Measurements from ENCODE around the gene GRK5.

Gene GRK5

DNA sequence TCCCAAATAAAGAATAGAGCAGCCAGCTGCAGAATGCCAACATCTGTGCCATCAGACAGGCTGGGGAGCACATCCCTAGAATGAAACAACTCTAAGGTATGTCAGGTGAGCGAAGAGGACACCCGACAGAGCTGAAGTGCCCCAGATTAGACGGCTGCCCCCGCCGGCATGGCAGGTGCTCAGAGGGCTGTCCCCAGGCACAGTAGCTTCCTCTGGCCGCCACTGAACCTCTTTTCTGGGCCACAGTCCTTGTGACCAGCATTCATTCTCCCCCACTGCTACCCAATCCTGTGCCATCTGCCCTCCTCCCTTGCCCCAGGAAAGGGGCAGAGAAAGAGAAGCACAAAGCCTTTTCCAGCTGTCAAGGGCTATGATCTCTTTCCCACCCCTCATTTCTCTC lies 293.4 kb downstream of the GRK5 start:
- Histone ChIP-seq H3K4me3 (ENCODE audit: low read length in 2 of 2) (no peak overlapping the region), H3K27ac (ENCODE audit: low read length) (no peak overlapping the region), H3K9me3 (ENCODE audit: control insufficient read depth in 2 of 2, low read length in 2 of 2) (no peaks in the 10 kb centered on the region), H3K36me3 (ENCODE audit: control insufficient read depth in 2 of 2, insufficient read depth in 2 of 2, low read length in 2 of 2) (peaks cover 6 to 12% of the 10 kb centered on the region in 2 donors), H3K4me1 (ENCODE audit: control insufficient read depth, insufficient read depth, low read length) (peaks cover 12% of the 10 kb centered on the region), H3K27me3 (ENCODE audit: control insufficient read depth in 1 of 2, insufficient read depth in 2 of 2, low read length in 2 of 2) (no peaks in the 10 kb centered on the region), H3K9ac (ENCODE audit: low read length in 2 of 2) (no peak overlapping the region)

DNA sequence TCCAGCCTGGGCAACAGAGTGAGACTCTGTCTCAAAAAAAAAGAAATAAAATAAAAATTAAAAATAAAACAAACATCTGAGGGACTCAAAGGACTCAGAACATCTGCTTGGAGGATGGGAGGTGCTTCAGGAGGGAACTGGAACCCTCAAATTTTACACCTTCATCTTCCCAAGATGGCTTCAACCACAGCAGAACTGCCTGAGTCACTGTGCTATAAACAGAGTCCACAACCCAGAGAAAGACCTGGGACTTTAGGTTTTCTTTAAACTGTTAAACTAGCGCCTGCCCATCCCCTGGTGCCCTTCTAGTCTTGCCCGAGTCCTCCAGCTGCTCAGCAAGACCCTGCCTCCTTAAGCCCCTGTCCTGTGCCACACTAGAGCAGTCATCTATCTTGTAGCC lies 294.3 kb downstream of the GRK5 start:
- no peaks in the 10 kb centered on the region for H3K27me3 ChIP-seq (ENCODE audit: control insufficient read depth in 1 of 2, insufficient read depth in 2 of 2, low read length in 2 of 2)
- no peak overlapping the region for H3K27ac ChIP-seq (ENCODE audit: low read length)
- H3K9ac ChIP-seq (ENCODE audit: low read length in 2 of 2): no peak overlapping the region
- H3K9me3 ChIP-seq (ENCODE audit: control insufficient read depth in 2 of 2, low read length in 2 of 2): no peaks in the 10 kb centered on the region
- H3K36me3 ChIP-seq (ENCODE audit: control insufficient read depth in 2 of 2, insufficient read depth in 2 of 2, low read length in 2 of 2): peaks cover 6 to 12% of the 10 kb centered on the region in 2 donors
- no peak overlapping the region for H3K4me3 ChIP-seq (ENCODE audit: low read length in 2 of 2)
- H3K4me1 ChIP-seq (ENCODE audit: control insufficient read depth, insufficient read depth, low read length): peaks cover 12% of the 10 kb centered on the region

DNA sequence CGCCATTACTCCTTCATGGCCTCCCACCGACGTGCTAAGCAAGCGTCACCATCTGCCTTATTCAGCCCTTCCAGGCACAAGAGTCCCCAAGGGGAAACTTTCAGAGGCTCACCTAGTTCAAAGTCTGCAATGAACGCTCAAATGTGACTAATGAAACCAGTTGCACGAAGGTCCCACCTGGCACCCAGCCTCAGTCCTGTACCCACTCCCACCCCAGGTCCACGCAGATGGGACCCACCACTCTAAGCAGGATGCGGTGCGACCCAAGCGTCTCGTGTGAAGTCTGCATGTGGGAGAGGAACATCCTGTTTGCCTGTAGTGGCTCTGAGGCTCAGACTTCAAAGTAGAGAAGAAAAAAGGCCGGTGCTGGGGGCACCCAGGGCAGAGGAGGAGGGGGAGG lies 294.8 kb downstream of the GRK5 start:
- Histone ChIP-seq H3K9me3 (ENCODE audit: control insufficient read depth in 2 of 2, low read length in 2 of 2) (no peaks in the 10 kb centered on the region), H3K4me1 (ENCODE audit: control insufficient read depth, insufficient read depth, low read length) (peaks cover 12% of the 10 kb centered on the region), H3K36me3 (ENCODE audit: control insufficient read depth in 2 of 2, insufficient read depth in 2 of 2, low read length in 2 of 2) (peaks cover 6 to 12% of the 10 kb centered on the region in 2 donors), H3K4me3 (ENCODE audit: low read length in 2 of 2) (no peak overlapping the region), H3K27ac (ENCODE audit: low read length) (no peak overlapping the region), H3K9ac (ENCODE audit: low read length in 2 of 2) (no peak overlapping the region), H3K27me3 (ENCODE audit: control insufficient read depth in 1 of 2, insufficient read depth in 2 of 2, low read length in 2 of 2) (no peaks in the 10 kb centered on the region)

DNA sequence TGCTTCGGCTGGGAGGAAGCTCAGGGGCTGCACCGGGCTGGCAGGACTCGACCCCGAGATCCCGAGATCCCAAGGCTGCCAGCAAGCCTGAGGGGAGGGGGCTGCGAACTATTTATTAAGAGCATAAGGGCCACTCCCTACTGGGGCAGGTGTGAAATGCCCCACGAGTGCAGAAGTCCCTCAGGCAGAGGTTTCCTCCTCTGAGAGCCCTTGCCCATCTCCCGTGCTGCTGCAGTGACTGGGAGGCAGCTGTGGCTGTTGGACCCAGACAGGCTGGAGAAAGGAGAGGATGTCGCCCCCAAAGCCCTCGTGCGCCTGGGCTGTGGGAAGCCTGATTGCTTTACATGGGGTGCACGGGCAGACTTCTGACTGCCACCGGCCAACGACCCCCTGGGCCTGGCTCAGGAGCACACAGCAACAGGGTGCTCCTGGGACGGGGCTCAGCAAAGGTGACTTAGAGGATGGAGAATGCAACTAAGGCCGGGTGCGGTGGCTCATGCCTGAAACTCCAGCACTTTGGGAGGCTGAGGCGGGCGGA lies 295.3 kb downstream of the GRK5 start:
- peaks cover 12% of the 10 kb centered on the region for H3K4me1 ChIP-seq (ENCODE audit: control insufficient read depth, insufficient read depth, low read length)
- H3K27ac ChIP-seq (ENCODE audit: low read length): no peak overlapping the region

DNA sequence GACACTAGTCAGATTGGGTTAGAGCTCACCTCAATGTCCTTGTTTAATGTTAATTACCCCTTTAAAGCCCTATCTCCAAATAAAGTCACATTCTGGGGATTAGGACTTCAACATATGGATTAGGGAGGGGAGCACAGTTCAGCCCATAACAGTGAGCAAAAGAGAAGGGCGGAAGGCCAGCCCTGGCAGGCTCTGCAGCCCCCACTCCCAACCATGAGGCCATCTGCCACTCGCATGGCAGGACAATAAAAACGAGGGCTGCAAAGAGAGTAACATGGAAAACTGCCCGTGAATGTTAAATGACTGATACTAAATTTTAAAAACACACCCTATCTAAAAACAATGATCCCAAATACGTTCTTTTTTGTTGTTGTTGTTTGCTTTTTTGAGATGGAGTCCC lies 296.4 kb downstream of the GRK5 start:
- Histone ChIP-seq H3K27ac (ENCODE audit: low read length) (no peak overlapping the region), H3K4me3 (ENCODE audit: low read length in 2 of 2) (no peak overlapping the region), H3K9ac (ENCODE audit: low read length in 2 of 2) (no peak overlapping the region), H3K4me1 (ENCODE audit: control insufficient read depth, insufficient read depth, low read length) (peaks cover 12% of the 10 kb centered on the region), H3K9me3 (ENCODE audit: control insufficient read depth in 2 of 2, low read length in 2 of 2) (no peaks in the 10 kb centered on the region), H3K36me3 (ENCODE audit: control insufficient read depth in 2 of 2, insufficient read depth in 2 of 2, low read length in 2 of 2) (peaks cover 6 to 11% of the 10 kb centered on the region in 2 donors), H3K27me3 (ENCODE audit: control insufficient read depth in 1 of 2, insufficient read depth in 2 of 2, low read length in 2 of 2) (no peaks in the 10 kb centered on the region)

More for the DNA sequence above, 295.3 kb downstream of the GRK5 start:
- Histone ChIP-seq H3K9ac (ENCODE audit: low read length in 2 of 2) (no peak overlapping the region), H3K27me3 (ENCODE audit: control insufficient read depth in 1 of 2, insufficient read depth in 2 of 2, low read length in 2 of 2) (no peaks in the 10 kb centered on the region), H3K36me3 (ENCODE audit: control insufficient read depth in 2 of 2, insufficient read depth in 2 of 2, low read length in 2 of 2) (peaks cover 6 to 12% of the 10 kb centered on the region in 2 donors), H3K9me3 (ENCODE audit: control insufficient read depth in 2 of 2, low read length in 2 of 2) (no peaks in the 10 kb centered on the region), H3K4me3 (ENCODE audit: low read length in 2 of 2) (no peak overlapping the region)

DNA sequence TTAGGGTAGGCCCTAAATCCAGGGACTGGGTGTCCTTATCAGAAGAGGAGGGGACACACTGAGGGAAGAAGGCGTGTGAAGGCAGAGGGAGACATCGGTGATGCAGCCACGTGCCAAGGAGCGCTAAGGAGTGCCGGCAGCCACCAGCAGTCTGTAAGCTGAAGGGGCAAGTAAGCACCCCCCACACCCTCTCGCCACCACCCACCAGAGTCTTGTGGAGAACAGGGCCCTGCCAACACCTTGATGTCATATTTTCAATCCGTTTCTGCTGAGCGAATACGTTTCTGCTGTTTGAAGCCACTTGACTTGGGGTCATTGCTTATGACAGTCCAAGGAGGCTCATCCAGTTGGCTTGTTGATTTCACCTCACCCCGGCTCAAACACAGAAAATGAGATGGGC lies 297.3 kb downstream of the GRK5 start:
- H3K27ac ChIP-seq (ENCODE audit: low read length): no peak overlapping the region
- H3K4me3 ChIP-seq (ENCODE audit: low read length in 2 of 2): no peak overlapping the region
- H3K4me1 ChIP-seq (ENCODE audit: control insufficient read depth, insufficient read depth, low read length): peaks cover 12% of the 10 kb centered on the region

DNA sequence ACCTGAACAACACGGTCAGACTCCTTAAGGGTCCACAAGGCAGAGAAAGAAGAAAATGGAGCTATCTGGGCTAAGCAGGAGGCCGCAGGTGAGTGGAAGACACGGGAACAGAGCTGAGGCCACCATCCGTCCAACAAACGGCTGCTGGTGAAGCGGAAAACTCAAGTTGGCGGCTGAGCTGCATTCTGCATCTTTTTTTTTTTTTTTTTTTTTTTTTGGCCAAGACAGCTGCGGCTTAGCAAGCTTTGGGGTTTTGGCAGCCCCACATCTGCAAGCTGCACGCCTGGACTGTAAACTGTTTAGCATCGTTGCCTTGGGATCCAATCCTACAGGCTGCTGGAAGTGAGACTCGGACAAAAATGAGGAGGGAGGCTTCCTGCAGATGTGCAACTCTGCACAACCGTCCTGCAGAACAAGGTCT lies 297.8 kb downstream of the GRK5 start:
- H3K27me3 ChIP-seq (ENCODE audit: control insufficient read depth in 1 of 2, insufficient read depth in 2 of 2, low read length in 2 of 2): no peaks in the 10 kb centered on the region
- peak overlapping the region in 1 of 2 donors; percentile 8 for H3K4me3 ChIP-seq (ENCODE audit: low read length in 2 of 2)
- no peaks in the 10 kb centered on the region for H3K9me3 ChIP-seq (ENCODE audit: control insufficient read depth in 2 of 2, low read length in 2 of 2)
- no peak overlapping the region for H3K9ac ChIP-seq (ENCODE audit: low read length in 2 of 2)
- H3K27ac ChIP-seq (ENCODE audit: low read length): no peak overlapping the region
- H3K4me1 ChIP-seq (ENCODE audit: control insufficient read depth, insufficient read depth, low read length): peaks cover 15% of the 10 kb centered on the region
- H3K36me3 ChIP-seq (ENCODE audit: control insufficient read depth in 2 of 2, insufficient read depth in 2 of 2, low read length in 2 of 2): peaks cover 0 to 2% of the 10 kb centered on the region in 2 donors

More for the DNA sequence above, 297.3 kb downstream of the GRK5 start:
- Histone ChIP-seq H3K27me3 (ENCODE audit: control insufficient read depth in 1 of 2, insufficient read depth in 2 of 2, low read length in 2 of 2) (no peaks in the 10 kb centered on the region), H3K9ac (ENCODE audit: low read length in 2 of 2) (no peak overlapping the region), H3K36me3 (ENCODE audit: control insufficient read depth in 2 of 2, insufficient read depth in 2 of 2, low read length in 2 of 2) (peaks cover under 1 to 5% of the 10 kb centered on the region in 2 donors), H3K9me3 (ENCODE audit: control insufficient read depth in 2 of 2, low read length in 2 of 2) (no peaks in the 10 kb centered on the region)
